ELF-1 (cell line): ENCODE measurements around the gene KDELR3.

Experiments used
- DNase-seq: peaks from one replicate; pipeline ENCODE4 v3.0.0-alpha.2; 2016; ENCODE audit warnings: low read depth, low spot score

KDELR3 gene

GRCh38 chr22:38467904-38468442 lies at the start of gene KDELR3:
Gene KDELR3, plus strand, starts transcription at chr22:38468096. Its CDS starts 138 bp downstream, at chr22:38468234.
- no peak for DNase-seq

- DNase-seq = no peak
Measured at GRCh38 chr22:38418589-38418988, 49.3 kb upstream of the KDELR3 start.

DNA sequence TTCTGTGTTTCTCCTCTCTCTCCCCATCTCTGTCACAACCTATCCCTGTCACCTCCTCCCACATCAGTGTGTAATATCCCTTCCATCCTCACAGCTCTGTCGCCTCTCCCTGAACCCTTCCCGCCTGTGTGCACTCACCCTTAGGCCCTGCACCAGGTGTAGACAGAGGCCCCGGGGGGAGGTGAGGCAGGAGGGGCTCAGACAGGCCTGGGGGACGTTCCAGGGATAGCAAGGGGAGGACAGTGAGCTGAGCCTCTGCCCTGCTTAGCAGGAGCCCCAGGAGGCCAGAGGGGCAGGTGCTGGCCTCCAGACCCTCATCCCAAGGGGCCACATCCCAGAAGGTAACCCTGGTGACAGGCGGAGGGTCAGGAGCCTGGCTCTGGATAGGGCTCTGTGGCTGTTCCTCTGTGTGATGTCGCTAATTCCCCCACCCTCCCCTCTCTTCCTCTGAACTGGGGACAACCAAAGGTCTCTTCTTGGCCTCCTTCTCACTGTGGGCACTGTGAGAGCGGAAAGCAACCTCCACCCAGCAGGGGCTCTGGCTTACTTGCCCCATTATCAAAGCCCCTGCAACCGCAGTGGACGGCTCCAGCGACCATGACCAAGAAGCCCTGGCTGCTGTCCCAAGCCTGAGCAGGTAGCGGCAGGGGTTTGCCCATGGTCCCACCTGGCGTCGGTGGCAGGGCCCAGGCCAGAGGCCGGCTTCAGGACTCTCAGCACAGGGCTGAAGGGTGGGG lies 48.6 kb upstream of the KDELR3 start:
- DNase-seq = no peak

GRCh38 chr22:38419858-38420160 lies 48.1 kb upstream of the KDELR3 start:
- no peak for DNase-seq

DNA sequence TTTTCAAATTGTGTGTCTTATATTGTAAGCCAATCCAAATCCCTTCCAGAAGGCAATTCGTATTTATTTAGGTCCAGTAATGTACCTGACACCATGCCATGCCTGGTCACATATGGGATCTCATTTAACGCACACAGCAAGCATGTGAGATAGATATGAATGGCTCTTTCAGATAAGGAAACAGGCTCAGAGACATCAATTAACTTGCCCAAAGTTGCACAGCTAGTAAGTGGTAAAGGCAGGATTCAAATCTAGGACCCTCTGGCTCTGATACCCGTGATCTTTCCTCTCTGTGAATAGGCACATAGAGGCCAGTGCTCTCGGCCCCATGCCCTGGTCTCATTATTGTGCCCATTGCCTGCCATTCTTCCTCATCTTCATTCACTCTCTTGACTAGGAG lies 47.2 kb upstream of the KDELR3 start:
- DNase-seq = no peak

- DNase-seq = peak; percentile 52
Measured at GRCh38 chr22:38422611-38423511, 45.0 kb upstream of the KDELR3 start.

DNA sequence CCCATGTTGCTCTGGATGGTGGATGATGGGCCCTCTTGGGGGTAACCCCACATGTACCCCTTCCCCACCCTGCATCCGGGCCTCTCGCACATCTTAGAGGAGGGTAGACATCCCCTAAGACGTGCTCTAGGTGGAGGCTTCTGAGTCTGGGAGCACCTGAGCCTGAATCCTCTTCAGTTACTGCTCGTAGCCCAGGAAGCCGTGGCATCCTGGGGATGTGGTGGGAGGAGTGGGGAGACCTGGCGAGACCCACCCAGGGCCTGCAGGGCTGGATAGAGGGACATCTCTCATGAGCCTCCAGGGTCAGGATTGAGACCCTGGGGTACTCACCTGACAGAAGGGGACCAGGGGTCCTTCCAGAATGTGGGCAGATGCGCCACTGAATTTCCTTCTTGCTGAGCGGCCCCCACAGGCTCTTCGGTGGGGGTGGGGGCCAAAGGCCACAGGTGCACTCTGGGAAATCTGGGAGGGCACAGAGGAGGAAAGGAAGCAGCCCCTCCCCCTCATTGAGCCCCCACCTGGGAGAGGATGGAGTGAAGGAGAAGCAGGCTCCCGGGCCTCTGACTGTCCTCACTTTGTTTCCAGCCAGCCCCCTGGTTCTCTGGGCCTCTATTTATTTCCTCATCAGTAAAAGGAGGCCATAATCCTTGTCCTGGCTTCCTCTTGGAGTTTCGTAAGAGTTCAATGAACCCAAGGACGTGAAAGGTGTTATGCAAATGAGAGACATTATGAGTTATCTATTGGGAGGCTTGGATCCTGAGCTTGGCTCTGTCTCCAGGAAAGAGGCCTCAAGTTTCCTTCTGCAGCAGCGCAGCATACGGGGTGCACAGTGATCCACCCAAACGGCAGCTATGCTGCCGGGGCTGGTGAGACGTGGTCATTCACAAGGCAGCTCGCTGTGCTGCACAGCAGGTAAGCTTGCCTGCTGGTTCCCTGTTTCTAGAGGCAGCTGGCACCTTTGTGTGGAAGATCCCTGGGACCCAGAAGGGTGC lies 44.1 kb upstream of the KDELR3 start:
- no peak for DNase-seq

GRCh38 chr22:38424525-38425080 lies 43.3 kb upstream of the KDELR3 start:
- DNase-seq = no peak

- DNase-seq = no peak
Measured at GRCh38 chr22:38426628-38427027, 41.3 kb upstream of the KDELR3 start.

DNA sequence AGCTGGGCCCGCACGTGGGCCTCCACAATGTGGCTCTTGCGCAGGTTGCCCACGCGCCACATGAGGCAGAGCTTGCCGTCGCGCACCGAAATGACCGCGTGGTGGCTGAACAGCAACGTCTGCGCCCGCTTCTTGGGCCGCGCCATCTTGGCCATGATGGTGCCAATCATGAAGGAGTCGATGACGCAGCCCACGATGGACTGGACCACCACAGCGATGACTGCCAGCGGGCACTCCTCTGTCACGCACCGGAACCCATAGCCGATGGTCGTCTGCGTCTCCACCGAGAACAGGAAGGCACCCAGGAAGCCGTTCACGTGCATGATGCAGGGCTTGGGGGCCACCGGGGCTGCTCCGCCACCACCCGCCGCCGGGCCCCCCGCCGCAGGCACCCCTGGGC lies 40.4 kb upstream of the KDELR3 start:
- DNase-seq = no peak

DNA sequence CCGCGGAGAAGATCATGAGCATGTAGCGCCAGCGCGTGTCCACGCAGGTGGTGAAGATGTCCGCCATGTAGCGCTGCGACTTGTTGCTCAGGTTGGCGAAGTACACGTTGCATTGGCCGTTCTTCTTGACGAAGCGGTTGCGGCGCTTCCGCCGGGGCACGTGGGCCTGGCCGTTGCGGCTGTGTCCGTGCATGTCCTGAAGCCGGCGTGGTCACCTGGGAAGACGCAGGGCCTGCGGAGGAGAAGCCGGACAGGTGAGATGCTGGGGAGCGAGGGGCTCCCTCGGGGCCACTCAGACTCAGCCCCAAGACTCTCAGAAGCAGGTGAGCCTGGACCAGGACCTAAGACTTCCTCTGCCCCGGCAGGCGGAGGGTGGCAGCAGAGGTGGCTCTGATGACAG lies 40.0 kb upstream of the KDELR3 start:
- DNase-seq = no peak

DNA sequence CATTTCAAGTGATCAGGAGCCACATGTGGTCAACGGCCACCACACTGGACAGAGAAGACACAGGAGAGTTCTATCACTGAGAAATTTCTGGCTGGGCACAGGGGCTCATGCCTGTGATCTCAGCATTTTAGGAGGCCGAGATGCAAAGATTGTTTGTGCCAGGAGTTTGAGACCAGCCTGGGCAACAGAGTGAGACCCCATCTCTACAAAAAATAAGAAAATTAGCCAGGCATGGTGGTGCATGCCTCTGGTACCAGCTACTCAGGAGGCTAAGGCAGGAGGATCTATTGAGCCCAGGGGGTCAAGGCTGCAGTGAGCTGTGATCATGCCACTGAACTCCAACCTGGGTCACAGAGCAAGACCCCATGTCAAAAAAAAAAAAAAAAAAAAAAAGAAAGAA lies 39.2 kb upstream of the KDELR3 start:
- DNase-seq = no peak

- no peak for DNase-seq
Measured at GRCh38 chr22:38429499-38430068, 38.3 kb upstream of the KDELR3 start.

- DNase-seq = no peak
Measured at GRCh38 chr22:38431266-38432010, 36.5 kb upstream of the KDELR3 start.

GRCh38 chr22:38432264-38432663 lies 35.6 kb upstream of the KDELR3 start:
- no peak for DNase-seq

- no peak for DNase-seq
Measured at GRCh38 chr22:38433871-38434270, 34.0 kb upstream of the KDELR3 start.

- DNase-seq = peak; percentile 55
Measured at GRCh38 chr22:38435010-38435409, 32.9 kb upstream of the KDELR3 start.

- DNase-seq = no peak
Measured at GRCh38 chr22:38435965-38436364, 31.9 kb upstream of the KDELR3 start.

GRCh38 chr22:38436629-38437395 lies 31.1 kb upstream of the KDELR3 start:
- DNase-seq = no peak
